RWPE1 (cell line): ENCODE results near the gene SEBOX.

Source experiments
- CTCF ChIA-PET: fragments of 350-600 bp; sonication (Branson Sonifier 250); formaldehyde crosslinking; extraction: SDS; loops from one replicate; lab custom pipeline; 2021; lab: Yijun Ruan, JAX
- POLR2A ChIA-PET: fragments of 400-600 bp; formaldehyde crosslinking; extraction: SDS; loops from one replicate; lab custom pipeline; 2020; ENCODE audit warnings: antibody characterized with exemption; ENCODE audit not compliant: low non-redundant PET; lab: Yijun Ruan, JAX
- DNase-seq: peaks from one replicate; pipeline ENCODE4 v3.0.0; 2012; ENCODE audit warnings: low spot score
- H3K27ac ChIP-seq: fragments of 450-650 bp; 2 replicates; pipeline ENCODE4 v1.5.1; 2017
- CTCF ChIP-seq: fragments of 450-650 bp; conservative IDR thresholded peaks from 2 replicates; pipeline ENCODE4 v1.5.1; 2017; ENCODE audit warnings: low read depth, mild to moderate bottlenecking

The SEBOX gene

DNA sequence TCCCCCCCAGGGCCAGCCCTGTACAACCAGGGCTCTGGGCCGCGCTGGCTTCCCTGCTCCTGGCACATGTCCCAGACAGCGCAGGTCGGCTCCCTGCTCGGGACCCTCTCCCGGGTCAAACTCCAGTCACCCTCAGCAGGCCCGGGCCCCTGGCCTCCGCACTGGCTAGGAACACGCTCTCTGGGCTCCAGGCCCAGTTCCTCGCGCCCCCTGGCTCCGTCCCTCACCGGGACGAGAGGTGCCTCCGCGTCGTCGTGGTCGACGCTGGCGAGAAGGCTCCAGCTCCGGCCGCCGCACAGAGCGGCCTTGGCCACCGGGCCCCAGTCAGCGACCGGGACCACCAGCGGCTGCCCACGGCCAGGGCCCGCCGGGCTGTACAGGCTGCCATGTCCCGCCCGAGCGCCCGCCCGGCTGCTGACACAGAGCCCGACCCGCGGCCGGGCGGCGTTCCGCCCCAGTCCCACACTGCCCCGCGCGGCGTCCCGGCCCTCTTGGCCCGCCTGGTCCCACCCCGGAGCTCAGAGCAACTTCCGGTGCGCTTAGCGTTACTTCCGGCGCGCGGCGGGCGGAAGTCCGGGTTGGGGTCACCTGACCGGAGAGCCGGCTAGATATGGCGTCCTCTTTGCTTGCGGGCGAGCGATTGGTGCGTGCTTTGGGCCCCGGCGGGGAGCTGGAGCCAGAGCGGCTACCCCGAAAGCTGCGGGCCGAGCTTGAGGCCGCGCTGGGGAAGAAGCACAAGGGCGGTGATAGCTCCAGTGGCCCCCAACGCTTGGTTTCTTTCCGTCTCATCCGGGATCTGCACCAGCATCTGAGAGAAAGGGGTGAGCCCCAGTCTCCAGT is 7.7 kb downstream of the SEBOX start, which contains the start of gene POLDIP2:
POLDIP2 (minus strand) TSS at position 467 of the 840 bp plus-strand sequence; CDS start at position 388, 79 bp downstream.
- H3K27ac ChIP-seq: peak within 1 kb of the TSS; percentile 77
- ChIA-PET POLR2A (interaction anchor here (0.7 to 2.1 kb wide), 4 partner anchors 10 to 105 kb away, joined by 3 to 16 read pairs (median 6); partner anchors contain the start of genes IFT20 and TNFAIP1), CTCF (interaction anchor here (0.5 to 0.6 kb wide), 4 partner anchors 106 to 500 kb away, joined by 3 to 4 read pairs (median 3); no protein-coding TSS in a partner anchor)
- no peak for TF ChIP-seq CTCF
- peak; percentile 92 for DNase-seq

- no peak for TF ChIP-seq CTCF
- ChIA-PET CTCF (interaction anchor here (0.6 kb wide), 1 partner anchor 1045 kb away, joined by 3 read pairs; no protein-coding TSS in a partner anchor), POLR2A (no interaction called here)
- no peak for DNase-seq
- peak overlapping the region; percentile 7; the same call in 1 of the 2 replicates for H3K27ac ChIP-seq
These were observed 14.7 kb downstream of the SEBOX start for GRCh38 chr17:28350271-28350670.

- peak overlapping the region; percentile 95 for H3K27ac ChIP-seq
- ChIA-PET POLR2A (no interaction called here), CTCF (no interaction called here)
- TF ChIP-seq CTCF: no peak
- DNase-seq: no peak
These were observed 16.0 kb downstream of the SEBOX start for GRCh38 chr17:28348979-28349378.

GRCh38 chr17:28347261-28347891 is 17.6 kb downstream of the SEBOX start:
- POLR2A ChIA-PET: interaction anchor here (0.6 to 2.1 kb wide), 3 partner anchors 10 to 97 kb away, joined by 6 to 9 read pairs (median 7); partner anchors contain the start of genes IFT20, POLDIP2 and TNFAIP1
- peak overlapping the region; percentile 95 for H3K27ac ChIP-seq
- DNase-seq: peak; percentile 83

GRCh38 chr17:28346746-28347246 is 18.2 kb downstream of the SEBOX start:
- POLR2A ChIA-PET: interaction anchor here (0.6 to 2.1 kb wide), 3 partner anchors 10 to 98 kb away, joined by 6 to 9 read pairs (median 7); partner anchors contain the start of genes IFT20, POLDIP2 and TNFAIP1
- no peak for DNase-seq
- CTCF ChIA-PET: interaction anchor here (0.6 to 1.2 kb wide), 2 partner anchors 11 to 25 kb away, joined by 3 to 5 read pairs; partner anchors contain the start of gene TNFAIP1
- no peak for TF ChIP-seq CTCF
- H3K27ac ChIP-seq: peak overlapping the region; percentile 95

More at GRCh38 chr17:28347261-28347891, 17.6 kb downstream of the SEBOX start:
- no peak for TF ChIP-seq CTCF
- CTCF ChIA-PET: interaction anchor here (0.5 to 1.1 kb wide), 5 partner anchors 12 to 611 kb away, joined by 3 to 5 read pairs (median 3); partner anchors contain the start of gene TNFAIP1
